CD4-positive, alpha-beta T cell treated with Interferon gamma for 1 hour (primary cell): ENCODE measurements around the gene FAM24B.
"Not testable (repeated sequence)": the region's sequence is repeated elsewhere in the genome, so short reads cannot be mapped to it uniquely, and the experiment has no call there.

Source experiments
- DNase-seq: peaks from one replicate; pipeline ENCODE4 v3.0.0-alpha.2; 2020

FAM24B gene

GRCh38 chr10:122858042-122858441, 21.3 kb downstream of the FAM24B start:
- not testable (repeated sequence) for DNase-seq

- DNase-seq = no peak
Measured at GRCh38 chr10:122856902-122857301, 22.5 kb downstream of the FAM24B start.

DNA sequence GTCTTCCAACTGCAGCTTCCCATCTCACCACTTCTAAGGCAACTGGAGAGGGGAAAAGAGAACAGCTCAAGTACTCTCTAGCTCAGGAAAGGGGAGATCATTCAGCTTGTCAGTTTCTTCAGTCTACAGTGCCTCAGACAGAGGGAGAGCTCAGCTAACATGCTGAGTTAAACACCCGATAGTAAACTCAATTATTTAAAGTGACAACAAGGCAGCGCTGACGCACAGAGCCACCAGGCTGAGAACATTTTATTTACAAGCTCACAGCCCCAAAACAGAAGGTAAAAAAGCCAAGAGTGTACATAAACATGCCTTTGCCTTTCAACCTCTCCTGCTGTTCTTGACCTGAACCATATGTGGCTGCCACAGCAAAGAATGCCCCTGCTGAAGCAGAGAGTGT, 23.6 kb downstream of the FAM24B start:
- no peak for DNase-seq

GRCh38 chr10:122854648-122855047, 24.7 kb downstream of the FAM24B start:
- DNase-seq = no peak

GRCh38 chr10:122853665-122854313, 25.6 kb downstream of the FAM24B start:
- no peak for DNase-seq

GRCh38 chr10:122852261-122852660, 27.1 kb downstream of the FAM24B start:
- no peak for DNase-seq

DNA sequence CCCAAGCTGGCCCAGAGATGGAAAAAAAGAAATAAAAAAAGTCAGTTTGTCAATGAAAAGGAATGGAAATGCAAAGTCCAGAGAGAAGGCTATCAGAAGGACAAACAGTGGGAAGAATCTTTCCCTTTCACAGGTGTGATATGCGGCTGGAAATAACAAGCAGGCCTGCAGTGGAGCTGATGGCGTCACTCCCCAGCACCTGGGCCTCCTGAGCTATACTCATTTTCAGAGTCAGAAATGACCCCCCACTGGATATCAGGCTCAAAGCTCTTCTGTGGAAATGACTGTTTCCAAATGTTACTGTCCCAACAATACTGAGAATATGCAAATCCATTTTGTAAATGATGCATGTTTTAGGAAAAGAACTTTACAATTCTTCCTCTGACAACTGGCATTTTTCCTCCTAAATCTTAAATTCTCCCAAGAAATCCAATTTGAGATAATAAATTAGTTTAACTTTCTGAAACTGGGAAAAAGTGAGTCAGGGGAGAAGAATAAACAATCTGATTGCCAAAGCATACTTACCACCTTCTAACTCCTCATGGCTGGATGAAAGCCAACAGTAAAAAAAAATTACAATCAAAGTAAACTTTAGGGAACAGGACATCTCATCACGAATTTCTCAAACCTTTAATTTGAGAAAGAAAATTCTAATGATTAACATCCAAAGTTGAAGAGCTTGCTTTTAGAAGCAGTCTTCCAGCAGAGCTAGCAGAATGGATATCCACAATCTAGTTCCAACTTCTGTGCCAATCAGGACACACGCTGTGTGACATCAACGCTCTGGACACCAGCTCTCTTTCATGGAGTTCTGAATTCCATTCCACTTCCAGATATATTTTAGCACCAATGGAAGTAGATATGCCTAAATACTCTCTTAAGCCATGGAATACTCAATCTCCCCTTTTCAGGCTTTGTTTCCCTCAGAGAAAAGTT, 28.4 kb downstream of the FAM24B start:
- no peak for DNase-seq

- no peak for DNase-seq
Measured at GRCh38 chr10:122849900-122850605, 29.3 kb downstream of the FAM24B start.

GRCh38 chr10:122849090-122849489, 30.3 kb downstream of the FAM24B start:
- DNase-seq = no peak

GRCh38 chr10:122847782-122848604, 31.4 kb downstream of the FAM24B start:
- DNase-seq = no peak

GRCh38 chr10:122845783-122846332, 33.5 kb downstream of the FAM24B start, which contains the start of gene CUZD1:
TSS of gene CUZD1 (minus strand) at chr10:122845857. CDS start at chr10:122845843, 14 bp downstream.
- no peak for DNase-seq

GRCh38 chr10:122844146-122844545, 35.2 kb downstream of the FAM24B start:
- no peak for DNase-seq

- DNase-seq = no peak
Measured at GRCh38 chr10:122841569-122841968, 37.8 kb downstream of the FAM24B start.

DNA sequence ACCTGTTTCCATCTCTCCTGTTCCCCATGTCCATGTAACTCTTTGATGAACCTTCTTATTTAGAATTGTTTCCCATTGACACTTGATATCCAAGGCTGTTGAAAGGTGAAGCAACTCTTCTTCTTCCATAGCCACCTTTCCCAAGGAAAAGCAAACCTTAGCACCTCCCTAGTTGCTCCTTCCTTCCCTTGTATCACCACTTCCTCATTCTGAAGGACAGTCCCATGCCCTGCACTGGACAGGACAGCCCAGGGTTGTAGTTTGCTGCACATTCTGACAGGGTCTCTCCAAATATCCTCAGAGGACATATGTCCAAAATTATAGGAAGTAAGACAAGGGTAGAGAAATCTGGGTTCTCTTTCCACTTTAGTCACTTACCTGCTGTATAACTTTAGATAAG, 39.9 kb downstream of the FAM24B start:
- no peak for DNase-seq

- DNase-seq = no peak
Measured at GRCh38 chr10:122838880-122839279, 40.5 kb downstream of the FAM24B start.

DNA sequence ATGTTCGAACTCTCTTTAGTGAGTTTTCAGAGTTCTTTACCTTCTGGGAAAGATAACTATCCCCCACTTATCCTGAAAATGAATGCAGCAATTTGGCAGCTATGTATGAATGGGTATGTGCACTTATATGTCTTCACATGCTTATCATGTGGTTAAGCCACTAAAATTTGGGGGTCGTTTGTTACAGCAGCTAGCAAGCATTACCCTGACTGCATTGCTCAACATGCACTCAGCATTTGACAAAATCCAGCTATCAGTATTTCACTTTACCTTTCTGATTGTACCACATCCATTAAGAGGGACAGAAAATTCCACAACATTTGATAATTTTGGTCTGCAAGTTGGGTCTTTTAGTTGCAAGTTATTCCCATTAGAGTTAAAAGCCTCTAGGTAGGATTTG, 43.5 kb downstream of the FAM24B start:
- DNase-seq = no peak

DNA sequence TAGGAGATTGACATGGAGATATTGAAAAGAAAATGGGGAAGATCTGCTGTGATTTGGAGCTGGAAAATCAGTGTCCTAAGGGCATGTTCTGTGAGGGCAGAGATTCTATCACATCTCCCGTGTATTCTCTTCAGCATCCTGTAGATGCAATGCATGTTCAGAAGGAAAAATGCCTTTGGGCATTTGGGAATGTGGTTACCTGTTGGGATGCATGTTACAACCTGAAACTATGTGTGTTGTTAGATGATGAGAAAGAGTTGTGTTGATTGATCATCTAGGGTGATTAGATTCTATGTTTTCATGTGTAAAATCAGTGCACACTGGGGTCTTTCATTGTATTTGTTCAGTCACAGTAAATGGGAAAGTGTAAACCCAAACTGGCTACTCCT, 48.4 kb downstream of the FAM24B start:
- no peak for DNase-seq

DNA sequence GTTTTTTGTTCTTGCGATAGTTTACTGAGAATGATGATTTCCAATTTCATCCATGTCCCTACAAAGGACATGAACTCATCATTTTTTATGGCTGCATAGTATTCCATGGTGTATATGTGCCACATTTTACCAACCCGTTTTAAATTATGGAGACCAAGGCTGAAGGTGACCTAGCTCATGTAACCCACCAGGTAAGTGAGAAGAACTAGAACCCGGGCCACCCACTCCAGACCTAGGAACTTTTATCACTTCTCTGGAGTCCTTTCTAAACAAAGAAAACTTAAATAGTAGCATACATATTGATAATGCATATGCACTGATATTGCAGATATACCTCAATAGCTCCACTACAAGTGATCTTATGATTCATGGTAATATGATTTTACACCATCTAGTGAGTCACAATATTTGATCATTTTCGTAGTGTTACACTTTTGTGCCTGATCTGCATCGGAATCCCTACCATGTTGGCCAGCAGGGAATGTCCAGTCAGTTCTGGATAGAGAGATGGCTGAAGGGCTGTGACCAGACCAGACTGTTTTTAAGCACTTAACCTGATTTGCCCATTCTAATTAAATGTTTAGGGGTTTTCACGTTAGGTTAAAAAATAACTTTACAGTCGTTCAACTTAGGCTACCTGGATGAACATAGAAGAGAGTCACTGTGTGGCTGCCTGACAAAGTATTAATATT, 49.0 kb downstream of the FAM24B start:
- no peak for DNase-seq

DNA sequence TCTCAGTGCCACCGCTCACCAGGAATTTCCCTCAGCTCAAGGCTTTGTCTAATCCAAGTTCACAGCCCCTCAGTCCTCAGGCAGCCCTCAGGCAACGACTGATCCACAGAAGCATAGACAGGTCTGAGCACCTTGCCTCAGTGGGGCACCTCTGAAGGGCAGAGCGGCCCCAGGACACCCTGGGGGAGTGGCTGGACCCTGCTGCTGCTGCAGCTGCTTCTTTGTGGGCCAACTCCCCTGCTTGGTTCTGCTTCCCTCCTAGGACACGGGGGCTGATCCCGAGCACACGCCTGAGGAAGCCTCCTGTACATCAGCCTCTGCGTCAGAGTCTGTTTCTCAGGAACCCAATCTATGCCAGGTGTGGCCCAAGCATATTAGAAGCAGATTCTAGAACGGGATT, 49.9 kb downstream of the FAM24B start:
- DNase-seq = no peak

DNA sequence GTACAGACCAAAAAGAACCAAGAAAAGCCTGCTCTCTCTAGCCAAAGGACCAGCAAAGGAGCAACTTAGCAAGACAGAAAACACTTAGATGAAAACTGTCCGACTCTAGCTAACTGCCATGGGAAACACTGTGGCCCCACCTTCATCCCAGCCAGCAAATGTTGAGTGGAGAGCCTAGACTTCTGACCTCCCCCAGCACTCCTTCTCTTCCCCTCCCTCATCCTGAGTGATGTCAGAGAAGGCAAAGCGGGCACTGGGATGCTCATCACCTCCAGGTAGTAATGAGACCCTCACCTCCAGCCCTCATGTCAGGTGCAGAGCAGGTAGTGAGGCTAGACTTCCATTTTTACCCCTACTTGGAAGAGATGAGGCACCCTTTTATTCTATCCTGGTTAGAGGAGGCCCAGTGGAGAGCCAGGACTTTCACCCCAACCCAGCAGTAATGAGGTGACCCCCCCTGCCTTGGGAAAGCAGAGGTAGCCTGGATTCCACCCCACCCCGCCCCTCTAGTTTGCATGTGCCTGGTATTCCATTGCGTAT, 50.6 kb downstream of the FAM24B start:
- no peak for DNase-seq

GRCh38 chr10:122827302-122827701, 52.1 kb downstream of the FAM24B start:
- DNase-seq = no peak
